D341Med (cell line): ENCODE measurements around the gene KCNT1.

Experiments
- DNase-seq: peaks from one replicate; pipeline ENCODE4 v3.0.0; 2012; ENCODE audit warnings: low spot score

The KCNT1 gene

DNA sequence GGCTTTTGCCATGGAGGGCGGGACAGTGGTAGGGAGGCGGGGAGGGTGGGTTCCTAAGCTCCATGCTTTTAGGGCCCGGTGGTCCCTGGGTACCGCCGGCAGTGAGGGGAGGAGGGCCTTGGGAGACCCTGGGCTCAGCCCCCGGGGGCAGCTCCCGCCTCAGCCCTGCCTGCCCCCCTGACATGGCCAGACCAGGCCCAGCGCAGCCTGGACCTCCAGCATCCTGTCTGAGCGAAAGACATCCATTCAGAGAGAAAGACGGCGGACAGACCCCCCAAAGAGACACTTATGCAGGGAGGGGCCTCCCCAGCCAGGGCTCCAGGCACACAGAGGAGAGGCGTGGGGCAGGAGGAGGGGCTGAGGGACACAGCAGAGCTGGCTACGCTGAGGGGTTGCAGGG lies 45.3 kb downstream of the KCNT1 start:
- DNase-seq: no peak

DNA sequence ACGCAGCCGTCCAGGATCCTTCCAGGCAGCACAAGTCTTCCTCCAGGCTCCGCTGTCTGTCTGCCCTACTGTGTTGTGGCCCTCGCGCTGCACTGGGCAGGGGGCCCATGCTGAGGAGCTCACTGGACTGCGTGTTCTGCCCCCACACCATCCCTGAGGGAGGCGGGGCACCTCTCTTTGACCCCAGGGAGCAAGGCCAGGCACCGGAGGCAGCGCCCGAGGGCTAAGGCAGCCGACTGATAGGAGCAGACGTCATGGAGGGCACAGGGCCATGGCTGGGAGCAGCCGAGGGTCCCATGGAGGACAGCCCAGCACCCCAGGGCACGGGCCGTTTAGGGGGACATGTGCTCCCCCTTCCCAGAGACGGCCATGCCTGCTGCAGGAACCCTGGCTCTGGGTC lies 46.7 kb downstream of the KCNT1 start:
- DNase-seq: no peak

DNA sequence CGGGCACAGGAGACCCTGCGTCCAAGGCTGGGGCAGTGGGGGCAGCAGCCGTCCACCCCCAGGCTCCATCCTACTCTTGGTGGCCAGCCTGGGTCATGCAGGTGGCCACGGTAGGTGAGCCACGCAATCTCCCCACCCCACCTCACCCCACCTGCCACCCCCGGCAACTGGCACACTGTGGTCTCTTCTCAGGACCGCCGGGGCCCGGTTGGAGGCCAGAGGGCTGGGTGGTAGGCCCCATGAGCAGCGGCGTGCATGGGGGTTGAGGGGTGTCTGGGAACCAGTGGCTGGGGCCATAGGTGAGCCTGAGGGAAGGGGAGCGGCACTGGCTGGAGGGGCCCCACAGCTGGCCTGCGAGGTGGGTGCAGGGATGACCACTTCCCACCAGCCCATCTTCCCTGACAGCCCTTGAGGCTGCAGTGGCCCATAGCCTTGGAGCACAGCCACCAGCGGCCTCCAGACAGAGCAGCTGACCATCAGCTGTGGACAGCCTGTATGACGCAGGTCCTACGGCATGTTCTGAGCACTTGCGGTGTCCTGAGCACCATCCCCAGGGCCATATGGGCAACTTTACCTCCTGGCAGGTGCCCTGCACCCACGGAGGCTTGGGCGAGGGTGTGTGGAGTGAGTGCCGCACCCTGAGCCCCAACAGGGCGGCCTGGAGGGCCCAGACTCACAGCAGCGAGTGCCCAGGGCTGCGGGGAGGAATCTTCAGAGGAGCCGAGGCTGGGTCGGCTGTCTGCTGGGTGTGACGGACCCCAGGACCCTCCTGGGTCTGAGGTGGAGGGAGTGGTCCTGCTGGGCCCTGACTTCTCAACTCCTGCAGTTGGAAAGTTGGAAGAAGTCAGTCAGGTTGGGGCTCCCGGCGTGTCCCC lies 47.4 kb downstream of the KCNT1 start:
- no peak for DNase-seq

DNA sequence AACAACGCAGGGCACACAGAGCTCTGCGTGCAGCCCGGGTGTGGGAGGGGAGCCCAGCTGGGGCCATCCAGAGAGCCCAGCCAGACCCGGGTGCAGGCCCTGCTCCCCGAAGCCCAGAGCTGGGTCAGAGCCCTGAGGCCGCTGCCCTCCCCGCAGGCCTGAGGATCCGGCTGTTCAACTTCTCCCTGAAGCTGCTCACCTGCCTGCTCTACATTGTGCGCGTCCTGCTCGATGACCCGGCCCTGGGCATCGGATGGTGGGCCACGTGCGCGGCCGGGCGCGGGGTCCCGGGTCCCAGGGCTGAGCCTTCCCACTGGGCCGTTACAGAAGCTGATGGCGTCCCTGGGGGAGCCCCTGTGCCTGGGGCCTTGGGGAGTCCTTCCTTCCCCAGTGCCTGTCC lies 48.8 kb downstream of the KCNT1 start:
- DNase-seq: no peak

GRCh38 chr9:135751501-135751900 lies 49.5 kb downstream of the KCNT1 start:
- DNase-seq: no peak

GRCh38 chr9:135752281-135753204 lies 50.6 kb downstream of the KCNT1 start:
- DNase-seq: no peak

- no peak for DNase-seq
These were observed 51.6 kb downstream of the KCNT1 start for GRCh38 chr9:135753391-135754105.

- DNase-seq: no peak
These were observed 54.6 kb downstream of the KCNT1 start for GRCh38 chr9:135756576-135756975.

DNA sequence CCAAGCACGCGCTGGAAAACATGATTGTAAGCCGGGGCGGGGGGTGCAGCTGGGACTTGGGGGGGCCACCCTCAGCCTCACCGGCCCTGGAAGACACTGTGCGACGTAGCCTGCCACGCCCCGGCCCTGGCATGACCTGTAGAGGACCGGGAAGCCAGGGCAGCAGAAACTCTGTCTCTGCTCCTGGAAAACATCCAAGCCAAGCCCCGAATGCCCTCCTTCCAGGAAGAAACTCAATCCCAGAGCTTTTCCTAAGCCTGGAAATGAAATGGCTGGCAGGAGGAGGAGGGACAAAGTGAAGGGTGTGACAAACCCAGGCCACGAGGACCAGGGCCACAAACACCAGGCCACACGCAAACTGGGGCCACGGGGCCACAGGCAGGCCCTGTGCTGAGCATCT lies 55.4 kb downstream of the KCNT1 start:
- no peak for DNase-seq

GRCh38 chr9:135758056-135758455 lies 56.1 kb downstream of the KCNT1 start:
- DNase-seq: no peak

GRCh38 chr9:135758870-135759269 lies 56.9 kb downstream of the KCNT1 start:
- no peak for DNase-seq

DNA sequence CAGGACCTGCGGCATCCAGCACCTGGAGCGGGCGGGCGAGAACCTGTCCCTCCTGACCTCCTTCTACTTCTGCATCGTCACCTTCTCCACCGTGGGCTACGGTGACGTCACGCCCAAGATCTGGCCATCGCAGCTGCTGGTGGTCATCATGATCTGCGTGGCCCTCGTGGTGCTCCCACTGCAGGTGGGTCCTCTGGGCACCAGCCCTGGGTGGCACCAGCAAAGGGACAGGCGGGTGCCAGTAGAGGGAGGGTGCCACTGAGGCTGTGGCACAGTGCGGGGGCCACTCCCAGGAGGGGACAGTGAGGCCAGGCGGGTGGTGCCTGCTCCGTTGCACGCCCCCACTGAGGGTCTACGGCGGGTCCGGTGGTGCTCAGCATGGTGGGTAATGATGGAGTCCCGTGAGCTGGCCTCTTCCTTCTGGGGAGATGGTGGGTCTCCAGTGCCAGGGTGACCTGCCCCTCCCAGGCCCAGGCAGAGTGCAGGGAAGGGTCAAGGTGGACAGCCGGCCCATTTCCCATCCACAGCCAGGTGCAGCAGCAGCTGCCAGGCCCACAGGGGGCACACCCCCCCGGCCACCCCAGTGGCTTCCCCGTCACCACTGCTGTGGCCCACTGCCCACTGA lies 57.8 kb downstream of the KCNT1 start:
- DNase-seq: no peak

DNA sequence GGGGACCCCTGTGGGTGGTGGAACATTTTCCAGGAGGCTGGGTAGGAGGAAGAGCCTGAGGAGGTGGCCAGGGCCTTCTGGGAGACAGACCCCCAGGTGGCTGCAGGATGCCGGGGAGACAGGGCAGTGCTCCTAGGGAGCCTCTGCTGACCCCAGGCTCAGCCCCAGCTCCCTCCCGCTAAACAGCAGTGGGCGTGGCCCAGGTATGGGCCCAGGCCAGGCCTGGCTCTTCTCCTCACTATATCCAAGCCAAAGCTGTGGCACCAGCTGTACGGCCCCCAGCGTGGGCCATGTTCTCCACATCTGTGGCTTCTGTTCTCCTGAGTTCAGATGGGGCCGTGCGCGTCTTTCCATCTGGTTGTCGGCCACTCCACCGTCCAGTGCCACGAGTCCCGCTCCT lies 58.5 kb downstream of the KCNT1 start:
- no peak for DNase-seq

- no peak for DNase-seq
These were observed 59.3 kb downstream of the KCNT1 start for GRCh38 chr9:135761150-135761844.

GRCh38 chr9:135761845-135762168 lies 59.8 kb downstream of the KCNT1 start:
- DNase-seq: no peak

GRCh38 chr9:135762921-135763320 lies 60.9 kb downstream of the KCNT1 start:
- DNase-seq: no peak

GRCh38 chr9:135763716-135764446 lies 61.9 kb downstream of the KCNT1 start:
- no peak for DNase-seq

GRCh38 chr9:135764731-135765130 lies 62.7 kb downstream of the KCNT1 start:
- DNase-seq: no peak

- DNase-seq: no peak
These were observed 63.4 kb downstream of the KCNT1 start for GRCh38 chr9:135765416-135765815.

- DNase-seq: no peak
These were observed 64.3 kb downstream of the KCNT1 start for GRCh38 chr9:135766251-135766650.

GRCh38 chr9:135766707-135767106 lies 64.7 kb downstream of the KCNT1 start:
- no peak for DNase-seq
